ENCODE data around the gene SLC22A3. TPM values are rescaled to one million over a fixed set of nuclear protein-coding genes. Genes with fewer than 3 reads are reported as not detected.

Gene SLC22A3
- total RNA-seq, 2 donors from 2014 or later = 0.35 to 0.48 TPM

GRCh38 chr6:160428069-160428430, 79.9 kb downstream of the SLC22A3 start:
- Histone ChIP-seq H3K36me3 (no peaks in the 10 kb centered on the region), H3K4me3 (no peak overlapping the region), H3K4me1 (peaks cover 0 to 33% of the 10 kb centered on the region in 2 donors), H3K27ac (no peak overlapping the region), H3K9me3 (no peaks in the 10 kb centered on the region), H3K27me3 (no peaks in the 10 kb centered on the region)
- no peak for DNase-seq (ENCODE audit: low spot score)
- TF ChIP-seq CTCF (IDR thresholded peaks at IDR 0.05) = no peak

- Histone ChIP-seq H3K27ac (peak overlapping the region in 1 of 2 donors; percentile 11), H3K27me3 (no peaks in the 10 kb centered on the region), H3K4me1 (peaks cover 0 to 33% of the 10 kb centered on the region in 2 donors), H3K4me3 (no peak overlapping the region), H3K9me3 (no peaks in the 10 kb centered on the region), H3K36me3 (no peaks in the 10 kb centered on the region)
- DNase-seq (ENCODE audit: low spot score) = no peak
- no peak for TF ChIP-seq CTCF (IDR thresholded peaks at IDR 0.05)
Measured at GRCh38 chr6:160428818-160429619, 80.8 kb downstream of the SLC22A3 start.

GRCh38 chr6:160429620-160429895, 81.4 kb downstream of the SLC22A3 start:
- Histone ChIP-seq H3K36me3 (no peaks in the 10 kb centered on the region), H3K27me3 (no peaks in the 10 kb centered on the region), H3K9me3 (no peaks in the 10 kb centered on the region), H3K27ac (no peak overlapping the region), H3K4me1 (peaks cover 0 to 33% of the 10 kb centered on the region in 2 donors), H3K4me3 (no peak overlapping the region)
- no peak for DNase-seq (ENCODE audit: low spot score)
- no peak for TF ChIP-seq CTCF (IDR thresholded peaks at IDR 0.05)

GRCh38 chr6:160430203-160430602, 82.0 kb downstream of the SLC22A3 start:
- Histone ChIP-seq H3K27ac (peak overlapping the region; percentile 54 to 61), H3K36me3 (no peaks in the 10 kb centered on the region), H3K4me1 (peaks cover 0 to 33% of the 10 kb centered on the region in 2 donors), H3K27me3 (no peaks in the 10 kb centered on the region), H3K9me3 (no peaks in the 10 kb centered on the region), H3K4me3 (no peak overlapping the region)
- no peak for TF ChIP-seq CTCF (IDR thresholded peaks at IDR 0.05)
- no peak for DNase-seq (ENCODE audit: low spot score)

- Histone ChIP-seq H3K27me3 (no peaks in the 10 kb centered on the region), H3K27ac (peak overlapping the region; percentile 54 to 61), H3K9me3 (no peaks in the 10 kb centered on the region), H3K4me3 (no peak overlapping the region), H3K36me3 (no peaks in the 10 kb centered on the region), H3K4me1 (peaks cover 0 to 33% of the 10 kb centered on the region in 2 donors)
- no peak for DNase-seq (ENCODE audit: low spot score)
- TF ChIP-seq CTCF (IDR thresholded peaks at IDR 0.05) = no peak
Measured at GRCh38 chr6:160430751-160431150, 82.6 kb downstream of the SLC22A3 start.

GRCh38 chr6:160431226-160431625, 83.0 kb downstream of the SLC22A3 start:
- H3K4me3 ChIP-seq = no peak overlapping the region
- TF ChIP-seq CTCF (IDR thresholded peaks at IDR 0.05) = no peak
- peak overlapping the region; percentile 54 to 61 for H3K27ac ChIP-seq
- no peaks in the 10 kb centered on the region for H3K36me3 ChIP-seq
- no peaks in the 10 kb centered on the region for H3K27me3 ChIP-seq
- no peaks in the 10 kb centered on the region for H3K9me3 ChIP-seq
- peak; percentile 75 for DNase-seq (ENCODE audit: low spot score)
- peaks cover 0 to 33% of the 10 kb centered on the region in 2 donors for H3K4me1 ChIP-seq
